Occipital lobe (tissue), 3 donors: Measurements from ENCODE around the gene DDIT3. TPM values are rescaled to one million over a fixed set of nuclear protein-coding genes. Genes with fewer than 3 reads are reported as not detected.

Experiments
- DNase-seq: peaks from one replicate; lab custom pipeline; 2025; lab: John Stamatoyannopoulos, UW
- small RNA-seq: library from RNA; depleted of rRNA; stranded (forward); fragments of <200 nt; gene quantifications from one replicate; pipeline ENCODE3, GENCODE V24; 2014
- total RNA-seq: library from RNA; depleted of rRNA; stranded (reverse); fragments of >200 nt; gene quantifications from one replicate; pipeline ENCODE4 v1.2.3, GENCODE V29; 2014

DDIT3 gene
- total RNA-seq, 1 donor from 2014 or later = 5.3 TPM

- no peak for DNase-seq
These were observed 50.8 kb downstream of the DDIT3 start for GRCh38 chr12:57469296-57470164.

- no peak for DNase-seq
These were observed 52.4 kb downstream of the DDIT3 start for GRCh38 chr12:57467915-57468314.

- no peak for DNase-seq
These were observed 53.0 kb downstream of the DDIT3 start for GRCh38 chr12:57467212-57467874.

Small RNA genes within 50 kb of the gene (small RNA-seq; reads per million reads assigned to genes)
- not detected for gene MIR616

Other genes starting within 250 kb of the DDIT3 start
- gene R3HDM2, start 89.5 kb downstream of the DDIT3 start, total RNA-seq = 21.7 TPM
- gene INHBC, start 85.7 kb downstream of the DDIT3 start, total RNA-seq = not detected
- gene INHBE, start 65.2 kb downstream of the DDIT3 start, total RNA-seq = not detected
- 0.16 TPM for gene GLI1, start 60.7 kb downstream of the DDIT3 start, total RNA-seq
- gene ARHGAP9, start 40.6 kb downstream of the DDIT3 start, total RNA-seq = 0.94 TPM
- gene MARS1, start 32.4 kb downstream of the DDIT3 start, total RNA-seq = 65.2 TPM
- 2.0 TPM for gene MBD6, start 2.3 kb upstream of the DDIT3 start, total RNA-seq
- 103 TPM for gene DCTN2, start 26.7 kb upstream of the DDIT3 start, total RNA-seq
- 50.2 TPM for gene KIF5A, start 29.5 kb upstream of the DDIT3 start, total RNA-seq
- 13.6 TPM for gene PIP4K2C, start 70.7 kb upstream of the DDIT3 start, total RNA-seq
- 44.5 TPM for gene DTX3, start 84.3 kb upstream of the DDIT3 start, total RNA-seq
- 49.4 TPM for gene ARHGEF25, start 90.9 kb upstream of the DDIT3 start, total RNA-seq
- 45.2 TPM for gene B4GALNT1, start 112.7 kb upstream of the DDIT3 start, total RNA-seq
- gene OS9, start 173.6 kb upstream of the DDIT3 start, total RNA-seq = 90.0 TPM
- gene AGAP2, start 218.2 kb upstream of the DDIT3 start, total RNA-seq = 25.6 TPM
- 41.0 TPM for gene TSPAN31, start 224.5 kb upstream of the DDIT3 start, total RNA-seq
- gene CDK4, start 231.8 kb upstream of the DDIT3 start, total RNA-seq = 59.0 TPM
- gene MARCHF9, start 234.6 kb upstream of the DDIT3 start, total RNA-seq = 15.9 TPM
- gene CYP27B1, start 246.6 kb upstream of the DDIT3 start, total RNA-seq = not detected